ENCODE measurements around the gene KCNJ15.
"Not testable (repeated sequence)": the region's sequence is repeated elsewhere in the genome, so short reads cannot be mapped to it uniquely, and the experiment has no call there.

Gene KCNJ15

DNA sequence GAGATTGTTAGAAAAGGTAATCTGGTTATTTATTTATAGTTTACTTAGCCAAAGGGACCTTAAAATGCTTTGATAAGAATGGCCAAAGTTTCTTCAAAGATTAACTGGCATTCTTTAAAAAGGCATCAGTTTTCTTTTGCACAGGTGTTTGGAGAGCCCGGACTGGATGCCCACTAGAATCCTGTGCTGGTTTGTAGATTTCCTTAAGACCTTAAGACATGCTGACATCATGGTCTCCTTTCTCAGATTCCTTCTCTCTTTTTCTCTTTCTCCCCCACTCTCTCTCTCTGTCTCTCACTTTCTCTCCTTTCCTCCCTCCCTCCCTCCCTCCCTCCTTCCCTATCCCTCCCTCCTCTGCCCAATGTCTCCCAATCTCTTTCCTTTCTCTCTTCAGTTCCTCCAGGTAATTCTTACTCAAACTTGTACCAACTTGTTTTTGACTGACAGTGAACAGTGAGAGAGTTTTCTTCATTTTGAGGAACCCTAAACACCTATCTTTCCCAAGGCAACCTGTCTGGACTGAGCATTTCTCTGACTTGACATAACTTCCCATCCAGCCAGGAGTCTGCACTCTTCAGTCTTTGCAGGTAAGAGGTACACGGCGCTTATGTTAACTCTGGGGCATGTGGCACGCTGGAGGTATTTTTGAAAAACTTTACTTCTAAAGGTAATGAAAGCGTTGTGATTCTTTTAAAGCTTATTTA, at the start of gene KCNJ15:
Gene KCNJ15, plus strand, starts transcription at position 393 of the 704 bp plus-strand sequence. CDS start 42,271 bp downstream, outside the sequence.
- DNase-seq, result no peak
- in situ Hi-C loops (cut with MboI; ENCODE audit: low pct_unique_long_range_greater_than_20kb, low sequenced_read_pairs), result no loop called here

DNA sequence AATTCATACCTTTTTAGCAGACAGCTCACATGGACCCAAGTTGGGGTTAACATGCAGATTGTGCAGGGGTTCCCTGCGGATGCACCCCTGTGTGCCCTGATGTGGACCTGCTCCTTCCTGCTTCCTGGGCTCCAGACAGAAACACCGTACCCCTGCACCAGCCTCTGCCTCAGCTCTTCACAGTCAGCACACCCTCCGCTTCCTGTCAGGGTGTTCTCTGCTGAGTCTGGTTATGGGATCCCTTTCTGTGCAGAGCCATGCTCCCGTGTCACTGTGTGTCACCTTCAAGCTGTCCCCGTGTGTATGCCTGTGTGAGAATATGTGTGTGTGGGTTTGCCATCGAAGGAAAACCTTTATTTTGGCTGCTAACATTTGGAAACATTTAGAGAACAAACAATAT, 48.7 kb upstream of the KCNJ15 start:
- in situ Hi-C loops (cut with MboI; ENCODE audit: low pct_unique_long_range_greater_than_20kb, low sequenced_read_pairs), result loop anchor here (25.0 kb wide), 1 partner anchor 929 kb away; no protein-coding TSS in a partner anchor
- DNase-seq, result no peak

DNA sequence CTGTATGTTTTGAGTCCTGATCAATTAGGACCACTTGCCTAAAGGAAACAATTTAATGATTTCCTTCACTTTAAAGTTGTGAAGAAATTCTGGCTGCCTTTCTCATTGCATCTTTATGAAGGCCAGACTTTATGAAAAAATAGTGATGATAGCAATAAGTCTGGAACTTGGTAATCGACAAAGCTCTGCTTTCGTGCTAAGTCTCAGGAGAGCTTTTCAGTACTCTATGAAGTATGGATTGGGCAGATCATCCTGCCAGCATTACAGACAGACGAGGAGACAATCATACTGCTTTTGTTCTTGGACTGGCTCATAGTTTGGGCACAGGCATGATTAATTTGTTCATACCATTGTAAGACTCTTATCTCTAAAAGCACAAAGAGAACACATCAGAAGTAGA, 45.5 kb upstream of the KCNJ15 start:
- no peak for DNase-seq
- in situ Hi-C loops (cut with MboI; ENCODE audit: low pct_unique_long_range_greater_than_20kb, low sequenced_read_pairs), result loop anchor here (25.0 kb wide), 1 partner anchor 926 kb away; no protein-coding TSS in a partner anchor

GRCh38 chr21:38212706-38213105, 44.1 kb upstream of the KCNJ15 start:
- in situ Hi-C loops (cut with MboI; ENCODE audit: low pct_unique_long_range_greater_than_20kb, low sequenced_read_pairs), result loop anchor here (25.0 kb wide), 1 partner anchor 925 kb away; no protein-coding TSS in a partner anchor
- no peak for DNase-seq

GRCh38 chr21:38219049-38219628, 37.7 kb upstream of the KCNJ15 start:
- in situ Hi-C loops (cut with MboI; ENCODE audit: low pct_unique_long_range_greater_than_20kb, low sequenced_read_pairs), result loop anchor here (25.0 kb wide), 1 partner anchor 918 kb away; no protein-coding TSS in a partner anchor
- peak; percentile 88 for DNase-seq

GRCh38 chr21:38220270-38220737, 36.5 kb upstream of the KCNJ15 start:
- in situ Hi-C loops (cut with MboI; ENCODE audit: low pct_unique_long_range_greater_than_20kb, low sequenced_read_pairs), result loop anchor here (25.0 kb wide), 1 partner anchor 917 kb away; no protein-coding TSS in a partner anchor
- no peak for DNase-seq

DNA sequence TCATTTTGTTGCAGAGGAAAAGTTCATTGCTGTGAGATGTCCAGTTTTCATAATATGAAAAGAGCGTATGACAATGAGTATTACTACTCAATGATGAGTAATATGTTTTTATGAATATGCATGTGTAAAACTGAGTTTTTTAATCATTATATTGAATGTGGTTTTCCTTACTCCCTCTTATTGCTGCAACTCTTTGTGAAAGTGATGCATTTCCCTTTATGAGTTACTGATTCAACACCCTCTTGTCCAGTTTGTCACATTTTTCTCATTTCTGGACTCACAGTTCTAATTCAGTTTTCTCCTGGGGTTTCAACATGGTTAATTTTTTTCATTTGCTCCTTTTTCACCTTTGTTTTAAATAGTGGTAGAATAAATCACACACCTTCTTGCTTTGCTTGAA, 35.2 kb upstream of the KCNJ15 start:
- in situ Hi-C loops (cut with MboI; ENCODE audit: low pct_unique_long_range_greater_than_20kb, low sequenced_read_pairs), result loop anchor here (25.0 kb wide), 1 partner anchor 916 kb away; no protein-coding TSS in a partner anchor
- no peak for DNase-seq

GRCh38 chr21:38223893-38224540, 32.8 kb upstream of the KCNJ15 start:
- peak; percentile 26 for DNase-seq
- in situ Hi-C loops (cut with MboI; ENCODE audit: low pct_unique_long_range_greater_than_20kb, low sequenced_read_pairs), result loop anchor here (25.0 kb wide), 1 partner anchor 913 kb away; no protein-coding TSS in a partner anchor

DNA sequence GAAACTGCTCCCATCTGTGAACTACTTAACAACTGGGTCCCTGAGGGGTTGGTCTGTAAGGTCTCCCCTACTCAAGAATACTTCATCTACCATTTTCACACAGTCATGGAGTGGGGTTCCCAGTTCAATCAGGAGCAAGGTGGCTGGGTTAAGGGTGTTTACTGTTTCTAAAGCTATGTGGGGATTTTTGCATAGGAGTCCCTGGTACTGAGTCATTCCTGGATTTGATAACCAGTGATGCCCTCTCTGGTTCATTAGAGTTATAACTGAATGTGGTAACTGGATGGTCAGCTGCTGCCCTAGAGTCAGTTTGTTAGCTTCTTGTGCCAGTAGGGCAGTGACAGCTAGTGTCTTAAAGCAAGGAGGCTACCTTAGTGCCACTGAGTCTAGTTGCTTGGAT, 29.4 kb upstream of the KCNJ15 start:
- in situ Hi-C loops (cut with MboI; ENCODE audit: low pct_unique_long_range_greater_than_20kb, low sequenced_read_pairs), result no loop called here

DNA sequence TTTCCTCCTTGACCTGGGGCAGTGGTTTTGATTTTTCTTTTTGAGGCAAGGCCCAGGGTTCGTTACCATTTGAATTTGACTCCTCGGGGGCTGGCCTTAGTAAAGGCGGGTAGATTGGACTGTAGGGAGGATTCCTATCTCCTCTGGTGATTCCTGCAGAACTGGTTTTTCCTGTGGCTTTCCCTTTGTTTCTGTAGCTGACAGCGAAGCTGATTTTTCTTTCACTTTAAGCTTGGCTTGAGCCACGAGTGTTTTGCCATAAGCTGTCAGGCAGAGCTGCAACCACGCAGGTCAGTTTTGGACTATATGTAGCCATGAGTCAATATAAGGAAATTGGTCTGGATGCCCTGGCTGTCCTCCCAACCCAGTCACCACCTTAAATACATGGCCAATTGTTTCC, 28.7 kb upstream of the KCNJ15 start:
- no peak for DNase-seq
- in situ Hi-C loops (cut with MboI; ENCODE audit: low pct_unique_long_range_greater_than_20kb, low sequenced_read_pairs), result no loop called here

More for the DNA sequence above, 29.4 kb upstream of the KCNJ15 start:
- no peak for DNase-seq

DNA sequence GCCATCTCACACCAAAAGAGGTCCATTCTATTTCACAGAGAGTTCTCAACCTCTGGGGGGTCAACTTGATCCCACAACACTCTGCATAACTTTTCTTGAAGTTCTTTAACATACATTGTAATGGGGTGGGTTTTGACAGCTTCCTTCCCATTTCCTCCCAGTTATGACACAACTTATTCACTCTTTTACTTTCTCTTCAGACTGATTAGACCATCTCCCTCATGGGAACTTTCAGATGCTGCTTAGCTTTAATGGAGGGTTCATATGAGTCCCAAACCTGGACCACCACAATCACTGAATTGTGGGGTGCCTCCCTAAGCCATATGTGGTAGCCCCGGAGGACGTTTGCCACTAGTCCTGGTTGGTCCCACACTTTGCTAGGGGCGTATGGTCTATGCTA, 28.3 kb upstream of the KCNJ15 start:
- in situ Hi-C loops (cut with MboI; ENCODE audit: low pct_unique_long_range_greater_than_20kb, low sequenced_read_pairs), result no loop called here
- DNase-seq, result no peak

DNA sequence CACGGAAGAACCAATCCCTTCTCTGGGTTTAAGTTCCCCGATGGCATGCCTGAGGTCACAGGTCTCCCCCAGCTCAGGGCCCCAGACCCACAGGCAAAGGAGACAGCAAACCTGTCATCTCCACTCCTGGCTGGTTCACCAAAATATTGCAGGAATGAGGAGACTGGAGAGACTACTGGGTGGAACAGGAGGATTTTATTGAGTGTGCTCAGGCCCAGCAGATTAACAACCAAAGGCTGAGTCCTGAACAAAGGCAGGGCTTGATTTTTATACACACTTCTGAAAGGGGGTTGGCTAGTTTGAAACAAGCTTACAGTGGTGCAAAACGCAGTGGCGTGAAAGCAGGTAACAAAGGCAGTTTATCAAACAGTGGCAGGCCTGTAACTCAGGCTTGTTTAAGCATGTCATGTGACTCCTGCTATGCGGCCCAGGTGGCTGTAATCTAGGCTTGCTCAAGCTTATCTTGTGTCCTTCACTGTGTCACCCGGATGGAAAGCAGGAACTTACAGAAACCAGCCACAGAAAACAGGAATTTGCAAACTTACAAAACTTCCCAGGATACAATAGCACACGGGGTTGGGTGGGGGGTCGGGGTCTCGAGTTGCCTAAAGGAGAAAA, 27.4 kb upstream of the KCNJ15 start:
- DNase-seq, result peak; percentile 12
- in situ Hi-C loops (cut with MboI; ENCODE audit: low pct_unique_long_range_greater_than_20kb, low sequenced_read_pairs), result no loop called here

- DNase-seq, result no peak
- in situ Hi-C loops (cut with MboI; ENCODE audit: low pct_unique_long_range_greater_than_20kb, low sequenced_read_pairs), result no loop called here
Measured at GRCh38 chr21:38234395-38235142, 22.2 kb upstream of the KCNJ15 start.

GRCh38 chr21:38235251-38235650, 21.5 kb upstream of the KCNJ15 start:
- DNase-seq; in situ Hi-C loops (cut with MboI; ENCODE audit: low pct_unique_long_range_greater_than_20kb, low sequenced_read_pairs): not testable (repeated sequence)

GRCh38 chr21:38236232-38236631, 20.6 kb upstream of the KCNJ15 start:
- DNase-seq, result no peak
- in situ Hi-C loops (cut with MboI; ENCODE audit: low pct_unique_long_range_greater_than_20kb, low sequenced_read_pairs), result no loop called here

GRCh38 chr21:38239672-38240071, 17.1 kb upstream of the KCNJ15 start:
- in situ Hi-C loops (cut with MboI; ENCODE audit: low pct_unique_long_range_greater_than_20kb, low sequenced_read_pairs), result no loop called here
- no peak for DNase-seq

- in situ Hi-C loops (cut with MboI; ENCODE audit: low pct_unique_long_range_greater_than_20kb, low sequenced_read_pairs), result no loop called here
- no peak for DNase-seq
Measured at GRCh38 chr21:38240129-38240528, 16.7 kb upstream of the KCNJ15 start.

- in situ Hi-C loops (cut with MboI; ENCODE audit: low pct_unique_long_range_greater_than_20kb, low sequenced_read_pairs), result no loop called here
- no peak for DNase-seq
Measured at GRCh38 chr21:38241029-38241740, 15.6 kb upstream of the KCNJ15 start.

Data from KBM-7 (cell line).